Measurements from ENCODE around the gene DNAJC6.

DNAJC6 gene

GRCh38 chr1:65395887-65396612 is 86.7 kb downstream of the DNAJC6 start:
- Histone ChIP-seq H3K27me3 (ENCODE audit: control insufficient read depth, insufficient read depth, low read length) (no peaks in the 10 kb centered on the region), H3K4me3 (ENCODE audit: low read length) (no peak overlapping the region), H3K9ac (ENCODE audit: low read length) (no peak overlapping the region), H3K9me3 (ENCODE audit: control insufficient read depth, low read length) (no peaks in the 10 kb centered on the region), H3K36me3 (ENCODE audit: control insufficient read depth, insufficient read depth, low read length) (no peaks in the 10 kb centered on the region), H3K4me1 (ENCODE audit: control insufficient read depth, insufficient read depth, low read length) (no peaks in the 10 kb centered on the region)

GRCh38 chr1:65398083-65398482 is 88.7 kb downstream of the DNAJC6 start:
- Histone ChIP-seq H3K36me3 (ENCODE audit: control insufficient read depth, insufficient read depth, low read length) (no peaks in the 10 kb centered on the region), H3K9ac (ENCODE audit: low read length) (no peak overlapping the region), H3K9me3 (ENCODE audit: control insufficient read depth, low read length) (no peaks in the 10 kb centered on the region), H3K4me3 (ENCODE audit: low read length) (no peak overlapping the region), H3K27me3 (ENCODE audit: control insufficient read depth, insufficient read depth, low read length) (no peaks in the 10 kb centered on the region), H3K4me1 (ENCODE audit: control insufficient read depth, insufficient read depth, low read length) (no peaks in the 10 kb centered on the region)

GRCh38 chr1:65399003-65399402 is 89.7 kb downstream of the DNAJC6 start:
- Histone ChIP-seq H3K27me3 (ENCODE audit: control insufficient read depth, insufficient read depth, low read length) (no peaks in the 10 kb centered on the region), H3K9ac (ENCODE audit: low read length) (no peak overlapping the region), H3K36me3 (ENCODE audit: control insufficient read depth, insufficient read depth, low read length) (no peaks in the 10 kb centered on the region), H3K4me1 (ENCODE audit: control insufficient read depth, insufficient read depth, low read length) (no peaks in the 10 kb centered on the region), H3K4me3 (ENCODE audit: low read length) (no peak overlapping the region), H3K9me3 (ENCODE audit: control insufficient read depth, low read length) (no peaks in the 10 kb centered on the region)

- no peak overlapping the region for H3K4me3 ChIP-seq (ENCODE audit: low read length)
Observed at GRCh38 chr1:65401612-65402011, 92.3 kb downstream of the DNAJC6 start.

GRCh38 chr1:65404941-65405340 is 95.6 kb downstream of the DNAJC6 start:
- Histone ChIP-seq H3K4me3 (ENCODE audit: low read length) (no peak overlapping the region), H3K9ac (ENCODE audit: low read length) (no peak overlapping the region), H3K9me3 (ENCODE audit: control insufficient read depth, low read length) (no peaks in the 10 kb centered on the region), H3K36me3 (ENCODE audit: control insufficient read depth, insufficient read depth, low read length) (no peaks in the 10 kb centered on the region), H3K4me1 (ENCODE audit: control insufficient read depth, insufficient read depth, low read length) (no peaks in the 10 kb centered on the region), H3K27me3 (ENCODE audit: control insufficient read depth, insufficient read depth, low read length) (no peaks in the 10 kb centered on the region)

More at GRCh38 chr1:65401612-65402011, 92.3 kb downstream of the DNAJC6 start:
- no peaks in the 10 kb centered on the region for H3K36me3 ChIP-seq (ENCODE audit: control insufficient read depth, insufficient read depth, low read length)
- H3K27me3 ChIP-seq (ENCODE audit: control insufficient read depth, insufficient read depth, low read length), result no peaks in the 10 kb centered on the region
- H3K9ac ChIP-seq (ENCODE audit: low read length), result no peak overlapping the region
- H3K4me1 ChIP-seq (ENCODE audit: control insufficient read depth, insufficient read depth, low read length), result no peaks in the 10 kb centered on the region
- no peaks in the 10 kb centered on the region for H3K9me3 ChIP-seq (ENCODE audit: control insufficient read depth, low read length)

- Histone ChIP-seq H3K4me3 (ENCODE audit: low read length) (no peak overlapping the region), H3K27me3 (ENCODE audit: control insufficient read depth, insufficient read depth, low read length) (no peaks in the 10 kb centered on the region), H3K9me3 (ENCODE audit: control insufficient read depth, low read length) (no peaks in the 10 kb centered on the region), H3K4me1 (ENCODE audit: control insufficient read depth, insufficient read depth, low read length) (no peaks in the 10 kb centered on the region), H3K9ac (ENCODE audit: low read length) (no peak overlapping the region), H3K36me3 (ENCODE audit: control insufficient read depth, insufficient read depth, low read length) (no peaks in the 10 kb centered on the region)
Observed at GRCh38 chr1:65407877-65408276, 98.5 kb downstream of the DNAJC6 start.

- H3K9ac ChIP-seq (ENCODE audit: low read length), result no peak overlapping the region
- H3K9me3 ChIP-seq (ENCODE audit: control insufficient read depth, low read length), result no peaks in the 10 kb centered on the region
- H3K36me3 ChIP-seq (ENCODE audit: control insufficient read depth, insufficient read depth, low read length), result no peaks in the 10 kb centered on the region
- H3K4me1 ChIP-seq (ENCODE audit: control insufficient read depth, insufficient read depth, low read length), result no peaks in the 10 kb centered on the region
- no peak overlapping the region for H3K4me3 ChIP-seq (ENCODE audit: low read length)
- H3K27me3 ChIP-seq (ENCODE audit: control insufficient read depth, insufficient read depth, low read length), result no peaks in the 10 kb centered on the region
Observed at GRCh38 chr1:65409314-65409713, 100.0 kb downstream of the DNAJC6 start.

GRCh38 chr1:65409816-65410326 is 100.5 kb downstream of the DNAJC6 start:
- Histone ChIP-seq H3K9ac (ENCODE audit: low read length) (no peak overlapping the region), H3K36me3 (ENCODE audit: control insufficient read depth, insufficient read depth, low read length) (no peaks in the 10 kb centered on the region), H3K9me3 (ENCODE audit: control insufficient read depth, low read length) (no peaks in the 10 kb centered on the region)

GRCh38 chr1:65412256-65412983 is 103.1 kb downstream of the DNAJC6 start:
- Histone ChIP-seq H3K4me3 (ENCODE audit: low read length) (no peak overlapping the region), H3K36me3 (ENCODE audit: control insufficient read depth, insufficient read depth, low read length) (no peaks in the 10 kb centered on the region), H3K4me1 (ENCODE audit: control insufficient read depth, insufficient read depth, low read length) (no peaks in the 10 kb centered on the region), H3K27me3 (ENCODE audit: control insufficient read depth, insufficient read depth, low read length) (no peaks in the 10 kb centered on the region), H3K9ac (ENCODE audit: low read length) (no peak overlapping the region), H3K9me3 (ENCODE audit: control insufficient read depth, low read length) (no peaks in the 10 kb centered on the region)

More at GRCh38 chr1:65409816-65410326, 100.5 kb downstream of the DNAJC6 start:
- Histone ChIP-seq H3K27me3 (ENCODE audit: control insufficient read depth, insufficient read depth, low read length) (no peaks in the 10 kb centered on the region), H3K4me1 (ENCODE audit: control insufficient read depth, insufficient read depth, low read length) (no peaks in the 10 kb centered on the region), H3K4me3 (ENCODE audit: low read length) (no peak overlapping the region)

- H3K9ac ChIP-seq (ENCODE audit: low read length), result no peak overlapping the region
Observed at GRCh38 chr1:65412984-65413375, 103.6 kb downstream of the DNAJC6 start.

GRCh38 chr1:65414538-65414937 is 105.2 kb downstream of the DNAJC6 start:
- Histone ChIP-seq H3K9me3 (ENCODE audit: control insufficient read depth, low read length) (no peaks in the 10 kb centered on the region), H3K9ac (ENCODE audit: low read length) (no peak overlapping the region), H3K36me3 (ENCODE audit: control insufficient read depth, insufficient read depth, low read length) (no peaks in the 10 kb centered on the region), H3K27me3 (ENCODE audit: control insufficient read depth, insufficient read depth, low read length) (no peaks in the 10 kb centered on the region), H3K4me1 (ENCODE audit: control insufficient read depth, insufficient read depth, low read length) (peaks cover 2% of the 10 kb centered on the region), H3K4me3 (ENCODE audit: low read length) (no peak overlapping the region)

More at GRCh38 chr1:65412984-65413375, 103.6 kb downstream of the DNAJC6 start:
- no peaks in the 10 kb centered on the region for H3K9me3 ChIP-seq (ENCODE audit: control insufficient read depth, low read length)
- H3K4me1 ChIP-seq (ENCODE audit: control insufficient read depth, insufficient read depth, low read length), result no peaks in the 10 kb centered on the region
- H3K27me3 ChIP-seq (ENCODE audit: control insufficient read depth, insufficient read depth, low read length), result no peaks in the 10 kb centered on the region
- no peak overlapping the region for H3K4me3 ChIP-seq (ENCODE audit: low read length)
- no peaks in the 10 kb centered on the region for H3K36me3 ChIP-seq (ENCODE audit: control insufficient read depth, insufficient read depth, low read length)

- H3K36me3 ChIP-seq (ENCODE audit: control insufficient read depth, insufficient read depth, low read length), result no peaks in the 10 kb centered on the region
- no peak overlapping the region for H3K9ac ChIP-seq (ENCODE audit: low read length)
- no peaks in the 10 kb centered on the region for H3K9me3 ChIP-seq (ENCODE audit: control insufficient read depth, low read length)
- no peaks in the 10 kb centered on the region for H3K27me3 ChIP-seq (ENCODE audit: control insufficient read depth, insufficient read depth, low read length)
- peaks cover 6% of the 10 kb centered on the region for H3K4me1 ChIP-seq (ENCODE audit: control insufficient read depth, insufficient read depth, low read length)
- H3K4me3 ChIP-seq (ENCODE audit: low read length), result no peak overlapping the region
Observed at GRCh38 chr1:65416767-65417166, 107.4 kb downstream of the DNAJC6 start.
